ENCODE measurements around the gene APLF.
"Not testable (repeated sequence)": the region's sequence is repeated elsewhere in the genome, so short reads cannot be mapped to it uniquely, and the experiment has no call there.

Gene APLF

GRCh38 chr2:68441994-68442322 lies 25.4 kb upstream of the APLF start:
- no peak for DNase-seq

- DNase-seq, result not testable (repeated sequence)
Observed at GRCh38 chr2:68446425-68446824, 21.0 kb upstream of the APLF start.

GRCh38 chr2:68447118-68447517 lies 20.3 kb upstream of the APLF start:
- DNase-seq, result no peak

GRCh38 chr2:68448671-68449653 lies 18.4 kb upstream of the APLF start:
- DNase-seq, result no peak

- no peak for DNase-seq
Observed at GRCh38 chr2:68452158-68452900, 15.1 kb upstream of the APLF start.

- no peak for DNase-seq
Observed at GRCh38 chr2:68453761-68454360, 13.5 kb upstream of the APLF start.

- no peak for DNase-seq
Observed at GRCh38 chr2:68454719-68455118, 12.7 kb upstream of the APLF start.

- DNase-seq, result no peak
Observed at GRCh38 chr2:68456198-68456597, 11.2 kb upstream of the APLF start.

- no peak for DNase-seq
Observed at GRCh38 chr2:68458981-68459380, 8.4 kb upstream of the APLF start.

GRCh38 chr2:68463287-68463877 lies 4.0 kb upstream of the APLF start:
- DNase-seq, result peak; percentile 79

- no peak for DNase-seq
Observed at GRCh38 chr2:68464651-68465050, 2.7 kb upstream of the APLF start.

- DNase-seq, result no peak
Observed at GRCh38 chr2:68465081-68465916, 2.1 kb upstream of the APLF start.

- DNase-seq, result no peak
Observed at GRCh38 chr2:68466361-68466777, 1.0 kb upstream of the APLF start.

GRCh38 chr2:68466778-68467076 lies 658 bp upstream of the APLF start:
- no peak for DNase-seq

- DNase-seq, result no peak
Observed at GRCh38 chr2:68468801-68469200, 1.4 kb downstream of the APLF start.

- no peak for DNase-seq
Observed at GRCh38 chr2:68469935-68470334, 2.5 kb downstream of the APLF start.

- DNase-seq, result no peak
Observed at GRCh38 chr2:68471385-68471784, 4.0 kb downstream of the APLF start.

GRCh38 chr2:68472796-68473414 lies 5.5 kb downstream of the APLF start:
- no peak for DNase-seq

GRCh38 chr2:68475110-68475509 lies 7.7 kb downstream of the APLF start:
- no peak for DNase-seq

GRCh38 chr2:68475576-68475975 lies 8.2 kb downstream of the APLF start:
- no peak for DNase-seq

GRCh38 chr2:68476454-68476853 lies 9.1 kb downstream of the APLF start:
- DNase-seq, result no peak

- no peak for DNase-seq
Observed at GRCh38 chr2:68478688-68479087, 11.3 kb downstream of the APLF start.

All from NCI-H510A treated with DMSO at 0.1 percent for 48 hours (cell line).